DOHH2 (cell line): ENCODE data around the gene KRTAP4-4.

Source experiments
- H3F3A ChIP-seq: fragments of 200-600 bp; sonication (generic), shearing (Covaris generic); 2 replicates; pipeline ENCODE4 v1.6.0; 2016; ENCODE audit warnings: antibody characterized with exemption, mild to moderate bottlenecking; ENCODE audit not compliant: control insufficient read depth, insufficient read depth
- H3K27ac ChIP-seq: fragments of 200-600 bp; sonication (generic); 2 replicates; pipeline ENCODE4 v1.5.1; 2014; ENCODE audit warnings: low read depth, mild to moderate bottlenecking, low read length, moderate library complexity
- H3K27me3 ChIP-seq: fragments of 200-600 bp; sonication (generic); 2 replicates; pipeline ENCODE4 v1.6.1; 2014; ENCODE audit warnings: mild to moderate bottlenecking, low read length, mixed read lengths; ENCODE audit not compliant: control insufficient read depth
- H3K36me3 ChIP-seq: fragments of 200-600 bp; sonication (generic); 2 replicates; pipeline ENCODE4 v1.6.1; 2014; ENCODE audit warnings: mild to moderate bottlenecking, low read length, moderate library complexity, mixed read lengths; ENCODE audit not compliant: control insufficient read depth
- H3K4me1 ChIP-seq: fragments of 200-600 bp; sonication (generic); 2 replicates; pipeline ENCODE4 v1.6.1; 2014; ENCODE audit warnings: mild to moderate bottlenecking, low read length, mixed read lengths; ENCODE audit not compliant: control insufficient read depth
- H3K4me2 ChIP-seq: fragments of 200-600 bp; sonication (generic); 2 replicates; pipeline ENCODE4 v1.6.0; 2014; ENCODE audit warnings: mild to moderate bottlenecking, low read length, moderate library complexity
- H3K4me3 ChIP-seq: fragments of 200-600 bp; sonication (generic); 2 replicates; pipeline ENCODE4 v1.5.1; 2014; ENCODE audit warnings: mild to moderate bottlenecking, low read length, mixed read lengths
- H3K79me2 ChIP-seq: fragments of 200-600 bp; sonication (generic); 2 replicates; pipeline ENCODE4 v1.6.1; 2014; ENCODE audit warnings: mild to moderate bottlenecking, low read length, mixed read lengths; ENCODE audit not compliant: control insufficient read depth
- H3K9me2 ChIP-seq: fragments of 200-600 bp; sonication (generic); replicated peaks from 2 replicates; pipeline ENCODE4 v1.6.1; 2014; ENCODE audit warnings: mild to moderate bottlenecking, low read length, mixed read lengths; ENCODE audit not compliant: control insufficient read depth
- H3K9me3 ChIP-seq: fragments of 200-600 bp; sonication (generic); 2 replicates; pipeline ENCODE4 v1.6.1; 2014; ENCODE audit warnings: antibody characterized with exemption, low read length, mixed read lengths; ENCODE audit not compliant: control insufficient read depth, insufficient read depth
- H4K20me1 ChIP-seq: fragments of 200-600 bp; sonication (generic); 2 replicates; pipeline ENCODE4 v1.6.0; 2014; ENCODE audit warnings: low read depth, mild to moderate bottlenecking, antibody characterized with exemption, low read length, moderate library complexity; ENCODE audit not compliant: control insufficient read depth, insufficient read depth
- CTCF ChIP-seq: fragments of 200-600 bp; sonication (generic); IDR thresholded peaks from one replicate; pipeline ENCODE4 v1.5.1; 2014; ENCODE audit warnings: antibody characterized with exemption, mild to moderate bottlenecking, low read depth, low read length; ENCODE audit not compliant: poor library complexity, severe bottlenecking
- EZH2phosphoT487 ChIP-seq: fragments of 200-600 bp; sonication (generic); IDR thresholded peaks from 2 replicates; pipeline ENCODE4 v1.6.1; 2017; ENCODE audit warnings: borderline replicate concordance, mild to moderate bottlenecking, antibody characterized with exemption, low read length, moderate library complexity, mixed read lengths

KRTAP4-4 gene

GRCh38 chr17:41178341-41178740 is 17.8 kb upstream of the KRTAP4-4 start:
- Histone ChIP-seq H3K79me2 (no peaks in the 10 kb centered on the region), H4K20me1 (no peaks in the 10 kb centered on the region), H3K36me3 (no peaks in the 10 kb centered on the region), H3K9me3 (no peaks in the 10 kb centered on the region), H3K4me3 (no peak overlapping the region), H3K27ac (no peak overlapping the region), H3F3A (no peaks in the 10 kb centered on the region), H3K4me2 (no peak overlapping the region), H3K4me1 (peaks cover 8% of the 10 kb centered on the region), H3K27me3 (peaks cover 14% of the 10 kb centered on the region), H3K9me2 (no peaks in the 10 kb centered on the region)
- no peak for TF ChIP-seq CTCF
- no peak for TF ChIP-seq EZH2phosphoT487

GRCh38 chr17:41177727-41178271 is 17.3 kb upstream of the KRTAP4-4 start, which contains the start of gene KRTAP4-2:
KRTAP4-2 (minus strand) TSS chr17:41178221; CDS start chr17:41178164, 57 bp downstream.
- Histone ChIP-seq H3K27ac (no peak within 1 kb of the TSS), H3K9me3 (no peaks in the 10 kb centered on the region), H3K27me3 (peaks cover 14% of the 10 kb centered on the region), H3F3A (no peaks in the 10 kb centered on the region), H3K4me3 (no peak within 1 kb of the TSS), H3K4me2 (no peak within 1 kb of the TSS), H3K9me2 (no peaks in the 10 kb centered on the region), H3K36me3 (no peaks in the 10 kb centered on the region), H4K20me1 (no peaks in the 10 kb centered on the region), H3K79me2 (no peaks in the 10 kb centered on the region), H3K4me1 (peaks cover 8% of the 10 kb centered on the region)
- no peak for TF ChIP-seq EZH2phosphoT487
- no peak for TF ChIP-seq CTCF

- H3K79me2 ChIP-seq: no peaks in the 10 kb centered on the region
- TF ChIP-seq CTCF: no peak
- no peak for TF ChIP-seq EZH2phosphoT487
- H3F3A ChIP-seq: no peaks in the 10 kb centered on the region
- no peaks in the 10 kb centered on the region for H4K20me1 ChIP-seq
- H3K9me2 ChIP-seq: no peaks in the 10 kb centered on the region
- no peak overlapping the region for H3K27ac ChIP-seq
- no peaks in the 10 kb centered on the region for H3K36me3 ChIP-seq
- H3K4me3 ChIP-seq: no peak overlapping the region
- H3K27me3 ChIP-seq: peaks cover 14% of the 10 kb centered on the region
- H3K9me3 ChIP-seq: no peaks in the 10 kb centered on the region
- H3K4me2 ChIP-seq: no peak overlapping the region
- peaks cover 8% of the 10 kb centered on the region for H3K4me1 ChIP-seq
These were observed 16.3 kb upstream of the KRTAP4-4 start for GRCh38 chr17:41176744-41177387.
